Astrocyte (in vitro differentiated cells and primary cell): ENCODE measurements around the gene PLXNB2. TPM values are rescaled to one million over a fixed set of nuclear protein-coding genes. Genes with fewer than 3 reads are reported as not detected.

Source experiments
- DNase-seq: peaks from one replicate; pipeline ENCODE4 v3.0.0-alpha.2; 2010; ENCODE audit warnings: low read depth
- FAIRE-seq: peaks from 2 replicates; lab custom pipeline; 2011; peaks lifted over from hg19 to GRCh38; lab: Jason Lieb, UNC
- H2AFZ ChIP-seq: 2 replicates; pipeline ENCODE4 v1.6.0; 2012; ENCODE audit warnings: low read depth, low read length, inconsistent platforms
- H3K27ac ChIP-seq: 2 replicates; pipeline ENCODE4 v1.5.1; 2011; ENCODE audit warnings: low read depth, low read length, inconsistent platforms
- H3K27me3 ChIP-seq: 2 replicates; pipeline ENCODE4 v1.6.0; 2011; ENCODE audit warnings: low read length, inconsistent platforms; ENCODE audit not compliant: insufficient read depth
- H3K36me3 ChIP-seq: 2 replicates; pipeline ENCODE4 v1.5.1; 2011; ENCODE audit warnings: low read length, inconsistent platforms; ENCODE audit not compliant: insufficient read depth
- H3K4me1 ChIP-seq: 2 replicates; pipeline ENCODE4 v1.5.1; 2011; ENCODE audit warnings: low read length, inconsistent platforms; ENCODE audit not compliant: insufficient read depth
- H3K4me2 ChIP-seq: 2 replicates; pipeline ENCODE4 v1.6.0; 2012; ENCODE audit warnings: low read length, inconsistent platforms
- H3K4me3 ChIP-seq: 2 replicates; pipeline ENCODE4 v1.5.1; 2011; ENCODE audit warnings: low read depth, mild to moderate bottlenecking, low read length, inconsistent platforms; ENCODE audit not compliant: insufficient read depth
- H3K79me2 ChIP-seq: 2 replicates; pipeline ENCODE4 v1.6.0; 2012; ENCODE audit warnings: mild to moderate bottlenecking, low read length, inconsistent platforms; ENCODE audit not compliant: insufficient read depth
- H3K9ac ChIP-seq: 2 replicates; pipeline ENCODE4 v1.6.0; 2012; ENCODE audit warnings: mild to moderate bottlenecking, low read length, inconsistent platforms
- H3K9me3 ChIP-seq: 2 replicates; pipeline ENCODE4 v1.5.1; 2012; ENCODE audit warnings: low read depth, mild to moderate bottlenecking, low read length, inconsistent platforms; ENCODE audit not compliant: insufficient read depth
- H4K20me1 ChIP-seq: 2 replicates; pipeline ENCODE4 v1.6.0; 2012; ENCODE audit warnings: low read length, inconsistent platforms; ENCODE audit not compliant: insufficient read depth
- H3K27ac Mint-ChIP-seq: one replicate; pipeline ENCODE4 v1.8.0; 2021; ENCODE audit warnings: mild to moderate bottlenecking, mixed read lengths; ENCODE audit not compliant: unreplicated experiment
- H3K27me3 Mint-ChIP-seq: one replicate; pipeline ENCODE4 v1.8.0; 2021; ENCODE audit warnings: low read depth, mixed read lengths; ENCODE audit not compliant: unreplicated experiment
- H3K36me3 Mint-ChIP-seq: one replicate; pipeline ENCODE4 v1.8.0; 2021; ENCODE audit warnings: low read depth, mixed read lengths; ENCODE audit not compliant: unreplicated experiment
- H3K4me1 Mint-ChIP-seq: one replicate; pipeline ENCODE4 v1.8.0; 2021; ENCODE audit warnings: low read depth, mixed read lengths; ENCODE audit not compliant: unreplicated experiment
- H3K4me3 Mint-ChIP-seq: one replicate; pipeline ENCODE4 v1.8.0; 2021; ENCODE audit warnings: mild to moderate bottlenecking, moderate library complexity, mixed read lengths; ENCODE audit not compliant: unreplicated experiment
- H3K9me3 Mint-ChIP-seq: one replicate; pipeline ENCODE4 v1.8.0; 2021; ENCODE audit warnings: mild to moderate bottlenecking, mixed read lengths; ENCODE audit not compliant: unreplicated experiment
- EZH2 ChIP-seq: IDR thresholded peaks from 2 replicates; pipeline ENCODE4 v1.6.1; 2012; ENCODE audit warnings: mild to moderate bottlenecking, low read length, inconsistent platforms; ENCODE audit not compliant: insufficient read depth
- total RNA-seq: library from RNA; stranded (reverse); gene quantifications from 2 replicates; pipeline ENCODE4 v1.2.1, GENCODE V29; 2021
- TF ChIP-seq, protein P1 (sequence below): IDR thresholded peaks from 2 replicates; pipeline ENCODE4 v1.5.1; 2011; ENCODE audit warnings: low read depth, mild to moderate bottlenecking, inconsistent platforms, low read length, moderate library complexity; ENCODE audit not compliant: insufficient read depth

The PLXNB2 gene
- total RNA-seq, 1 donor from 2014 or later, result 327 TPM

DNA sequence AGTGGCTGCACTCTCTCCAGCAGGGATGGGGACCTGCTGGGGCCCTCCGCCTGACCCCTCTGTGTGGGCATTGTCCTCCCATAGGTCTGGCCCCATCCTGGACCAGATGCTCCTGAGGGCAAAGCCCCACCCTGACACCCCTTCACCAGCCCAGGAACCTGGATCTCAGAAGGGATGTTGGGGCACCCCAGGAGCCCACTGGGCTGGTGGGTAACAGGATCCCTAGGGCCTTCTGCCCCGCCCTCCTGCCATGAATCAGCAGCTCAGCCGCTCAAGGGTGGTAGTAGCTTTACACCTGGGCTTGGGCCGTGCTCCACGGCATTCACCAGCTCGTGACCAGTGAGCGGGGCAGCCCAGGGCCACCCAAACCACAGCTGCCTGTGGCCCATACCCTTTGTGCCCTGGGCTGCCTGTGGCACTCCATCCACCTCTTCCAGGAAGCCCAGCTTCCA is 45.0 kb downstream of the PLXNB2 start:
- Histone ChIP-seq H3K36me3 (no peaks in the 10 kb centered on the region), H2AFZ (no peak overlapping the region), H3K27me3 (no peaks in the 10 kb centered on the region), H3K9ac (no peak overlapping the region), H3K79me2 (peaks cover 26% of the 10 kb centered on the region), H3K4me2 (peak overlapping the region; percentile 92), H3K9me3 (no peaks in the 10 kb centered on the region), H3K27ac (no peak overlapping the region), H4K20me1 (peaks cover 9% of the 10 kb centered on the region), H3K4me1 (peaks cover 17% of the 10 kb centered on the region), H3K4me3 (no peak overlapping the region)
- H3K36me3 Mint-ChIP-seq, result peaks cover 8% of the 10 kb centered on the region
- H3K27ac Mint-ChIP-seq, result peak overlapping the region; percentile 34
- peak overlapping the region; percentile 76 for H3K4me3 Mint-ChIP-seq
- TF ChIP-seq, protein P1, sequence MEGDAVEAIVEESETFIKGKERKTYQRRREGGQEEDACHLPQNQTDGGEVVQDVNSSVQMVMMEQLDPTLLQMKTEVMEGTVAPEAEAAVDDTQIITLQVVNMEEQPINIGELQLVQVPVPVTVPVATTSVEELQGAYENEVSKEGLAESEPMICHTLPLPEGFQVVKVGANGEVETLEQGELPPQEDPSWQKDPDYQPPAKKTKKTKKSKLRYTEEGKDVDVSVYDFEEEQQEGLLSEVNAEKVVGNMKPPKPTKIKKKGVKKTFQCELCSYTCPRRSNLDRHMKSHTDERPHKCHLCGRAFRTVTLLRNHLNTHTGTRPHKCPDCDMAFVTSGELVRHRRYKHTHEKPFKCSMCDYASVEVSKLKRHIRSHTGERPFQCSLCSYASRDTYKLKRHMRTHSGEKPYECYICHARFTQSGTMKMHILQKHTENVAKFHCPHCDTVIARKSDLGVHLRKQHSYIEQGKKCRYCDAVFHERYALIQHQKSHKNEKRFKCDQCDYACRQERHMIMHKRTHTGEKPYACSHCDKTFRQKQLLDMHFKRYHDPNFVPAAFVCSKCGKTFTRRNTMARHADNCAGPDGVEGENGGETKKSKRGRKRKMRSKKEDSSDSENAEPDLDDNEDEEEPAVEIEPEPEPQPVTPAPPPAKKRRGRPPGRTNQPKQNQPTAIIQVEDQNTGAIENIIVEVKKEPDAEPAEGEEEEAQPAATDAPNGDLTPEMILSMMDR, result no peak
- no peak for TF ChIP-seq EZH2
- FAIRE-seq, result no peak
- peaks cover 3% of the 10 kb centered on the region for H3K27me3 Mint-ChIP-seq
- peaks cover 7% of the 10 kb centered on the region for H3K4me1 Mint-ChIP-seq
- H3K9me3 Mint-ChIP-seq, result no peaks in the 10 kb centered on the region
- DNase-seq, result no peak

DNA sequence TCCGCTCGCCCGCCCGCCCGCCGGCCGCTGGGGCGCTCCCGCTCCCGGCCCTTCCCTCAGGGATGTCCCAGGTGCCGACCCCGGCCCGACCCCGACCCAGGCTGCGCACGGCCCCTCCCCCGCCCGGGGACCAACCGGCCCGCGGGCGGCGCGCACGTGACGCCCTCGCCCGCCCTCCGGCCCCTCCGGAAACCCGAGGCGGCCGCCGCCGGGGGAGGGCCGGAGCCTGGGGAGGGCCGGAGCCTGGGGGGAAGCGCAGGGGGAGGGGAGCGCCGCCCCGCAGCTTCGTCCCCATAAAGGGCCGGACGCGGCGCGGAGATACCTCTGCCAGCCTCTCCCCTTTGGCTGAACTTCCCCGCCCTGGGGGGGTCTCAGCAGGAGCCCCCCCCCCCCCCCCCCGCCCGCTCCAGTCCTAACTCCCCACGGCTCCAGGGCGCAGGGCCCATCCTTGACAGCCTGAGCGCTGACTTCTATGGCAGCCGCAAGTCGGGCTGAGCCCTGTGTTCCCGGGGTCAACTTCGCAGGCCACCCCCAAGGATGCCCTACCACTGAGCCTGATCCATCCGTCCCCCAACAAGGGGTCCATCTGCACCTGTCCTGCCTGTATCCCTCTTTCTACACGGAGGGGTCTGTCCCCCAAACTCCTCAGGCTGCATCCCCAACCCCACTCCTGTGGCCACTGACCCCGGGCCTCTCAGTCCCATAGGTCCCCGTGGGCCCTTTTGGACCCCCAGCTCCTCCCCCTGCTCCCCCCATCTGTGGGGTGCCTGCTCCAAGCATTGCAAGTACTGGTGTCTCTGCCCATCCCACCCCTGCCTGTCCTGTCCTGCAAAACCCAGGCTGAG is 45.6 kb downstream of the PLXNB2 start, which contains the start of gene MAPK12:
TSS of gene MAPK12 (minus strand) at position 69 of the 845 bp plus-strand sequence. CDS start 174 bp downstream, outside the sequence.
- Histone ChIP-seq H3K9ac (peak within 1 kb of the TSS; percentile 84), H3K9me3 (no peaks in the 10 kb centered on the region), H3K36me3 (no peaks in the 10 kb centered on the region), H4K20me1 (peaks cover 13% of the 10 kb centered on the region), H3K4me1 (peaks cover 17% of the 10 kb centered on the region), H3K27ac (peak within 1 kb of the TSS; percentile 58), H3K27me3 (no peaks in the 10 kb centered on the region), H3K4me3 (peak within 1 kb of the TSS; percentile 68), H3K4me2 (peak within 1 kb of the TSS; percentile 92), H3K79me2 (peaks cover 26% of the 10 kb centered on the region), H2AFZ (peak within 1 kb of the TSS; percentile 73)
- TF ChIP-seq, protein P1, result no peak
- no peak for TF ChIP-seq EZH2
- Mint-ChIP-seq H3K9me3 (no peaks in the 10 kb centered on the region), H3K36me3 (peaks cover 8% of the 10 kb centered on the region), H3K27me3 (peaks cover 3% of the 10 kb centered on the region), H3K4me1 (peaks cover 7% of the 10 kb centered on the region), H3K4me3 (peak within 1 kb of the TSS; percentile 78), H3K27ac (peak within 1 kb of the TSS; percentile 34)
- FAIRE-seq (no peak), DNase-seq (no peak)
